Panc1 (cell line): ENCODE data around the gene PTTG1. TPM values are rescaled to one million over a fixed set of nuclear protein-coding genes. Genes with fewer than 3 reads are reported as not detected.

Experiments used
- ATAC-seq: fragments of 200-7000 bp; cut with Tn5 transposase; 2 replicates; pipeline ENCODE4 v1.9.1; 2020; ENCODE audit warnings: mild to moderate bottlenecking, moderate library complexity
- BruUV-seq: library from RNA; stranded (reverse); fragments of 400-500 nt; replicated peaks from 2 replicates; lab custom pipeline; 2021; lab: Mats Ljungman, UMichigan
- CTCF ChIA-PET: fragments of 300-600 bp; sonication (Branson Sonifier 250); formaldehyde crosslinking; loops from one replicate; lab custom pipeline; 2022; ENCODE audit warnings: antibody characterized with exemption; lab: Charles Lee
- POLR2A ChIA-PET: fragments of 300-600 bp; sonication (Branson Sonifier 250); formaldehyde crosslinking; loops from one replicate; lab custom pipeline; 2022; ENCODE audit warnings: antibody characterized with exemption; lab: Charles Lee
- DNase-seq: peaks from one replicate; pipeline ENCODE4 v3.0.0-alpha.2; 2010; ENCODE audit warnings: low read depth, low spot score
- H3K27ac ChIP-seq: 2 replicates; pipeline ENCODE4 v1.5.1; 2011; ENCODE audit warnings: mild to moderate bottlenecking, low read length, inconsistent platforms
- H3K27me3 ChIP-seq: fragments of 200-500 bp; sonication (Bioruptor generic); 2 replicates; pipeline ENCODE4 v1.6.0; 2014; ENCODE audit warnings: low read length, inconsistent platforms; ENCODE audit not compliant: control insufficient read depth, insufficient read depth
- H3K36me3 ChIP-seq: fragments of 200-500 bp; sonication (Bioruptor generic); 2 replicates; pipeline ENCODE4 v1.5.1; 2014; ENCODE audit warnings: inconsistent platforms, mild to moderate bottlenecking, low read length, moderate library complexity; ENCODE audit not compliant: control insufficient read depth, insufficient read depth
- H3K4me1 ChIP-seq: 2 replicates; pipeline ENCODE4 v1.5.1; 2011; ENCODE audit warnings: inconsistent platforms, mild to moderate bottlenecking, low read length, moderate library complexity; ENCODE audit not compliant: control insufficient read depth, insufficient read depth
- H3K4me3 ChIP-seq, 2 experiments: 2 replicates each; pipeline ENCODE4 v1.5.1; 2011 to 2012; ENCODE audit warnings: low read depth in 2 of 2, low read length in 2 of 2, mild to moderate bottlenecking in 2 of 2, inconsistent platforms in 1 of 2, moderate library complexity in 1 of 2
- H3K9me3 ChIP-seq: fragments of 200-500 bp; sonication (Bioruptor generic); 2 replicates; pipeline ENCODE4 v1.5.1; 2014; ENCODE audit warnings: low read depth, mild to moderate bottlenecking, inconsistent platforms, low read length, moderate library complexity; ENCODE audit not compliant: control insufficient read depth, insufficient read depth
- CTCF ChIP-seq: fragments of 450-650 bp; IDR thresholded peaks from 2 replicates; pipeline ENCODE4 v1.5.1; 2017; ENCODE audit warnings: mild to moderate bottlenecking
- POLR2AphosphoS5 ChIP-seq: IDR thresholded peaks from 2 replicates; pipeline ENCODE4 v1.6.1; 2012; ENCODE audit warnings: mild to moderate bottlenecking, low read depth, low read length, moderate library complexity
- REST ChIP-seq, 2 experiments: IDR thresholded peaks; 2 replicates each; pipeline ENCODE4 v1.6.1; 2011 to 2012; ENCODE audit warnings: low read depth in 2 of 2, control low read depth in 1 of 2, low read length in 1 of 2, mild to moderate bottlenecking in 1 of 2, moderate library complexity in 1 of 2; ENCODE audit not compliant: insufficient read depth in 1 of 2
- SIN3A ChIP-seq: IDR thresholded peaks from 2 replicates; pipeline ENCODE4 v1.6.1; 2012; ENCODE audit warnings: low read depth, mild to moderate bottlenecking, low read length, moderate library complexity, borderline replicate concordance; ENCODE audit not compliant: insufficient read depth
- TCF7L2 ChIP-seq: IDR thresholded peaks from 2 replicates; pipeline ENCODE4 v1.6.1; 2011; ENCODE audit warnings: mild to moderate bottlenecking, low read depth, low read length, inconsistent platforms
- in situ Hi-C: cut with HindIII; loops from 2 replicates; pipeline ENCODE4 v1.10.0; 2016; ENCODE audit warnings: low sequenced_read_pairs, low pct_unique_long_range_greater_than_20kb
- intact Hi-C: fragments of 100-400 bp; cut with micrococcal nuclease; formaldehyde crosslinking; loops from one replicate; pipeline ENCODE4 v1.10.0; 2022; ENCODE audit not compliant: unreplicated experiment
- total RNA-seq: library from RNA; stranded (reverse); gene quantifications from one replicate; pipeline ENCODE4 v1.2.1, GENCODE V29; 2021; ENCODE audit not compliant: unreplicated experiment

Gene PTTG1
- total RNA-seq, 1 experiment from 2014 or later: 171 TPM

GRCh38 chr5:160461378-160461777 lies 39.7 kb downstream of the PTTG1 start:
- DNase-seq (no peak), ATAC-seq (no peak)
- Histone ChIP-seq H3K36me3 (no peaks in the 10 kb centered on the region), H3K27ac (no peak overlapping the region), H3K4me3 (no peak overlapping the region), H3K27me3 (no peaks in the 10 kb centered on the region), H3K9me3 (no peaks in the 10 kb centered on the region), H3K4me1 (peaks cover 12% of the 10 kb centered on the region)
- intact Hi-C loops: no loop called here
- ChIA-PET POLR2A (no interaction called here), CTCF (no interaction called here)
- TF ChIP-seq CTCF: no peak
- TF ChIP-seq REST (IDR thresholded peaks at IDR 0.05; ENCODE audit: insufficient read depth in 1 of 2, low read depth in 2 of 2, low read length in 1 of 2): no peak
- in situ Hi-C loops: no loop called here
- BruUV-seq: no TSS peak

- intact Hi-C loops (no loop called here), in situ Hi-C loops (no loop called here)
- Histone ChIP-seq H3K9me3 (no peaks in the 10 kb centered on the region), H3K27me3 (no peaks in the 10 kb centered on the region), H3K4me3 (no peak overlapping the region), H3K36me3 (no peaks in the 10 kb centered on the region), H3K4me1 (peaks cover 20% of the 10 kb centered on the region), H3K27ac (no peak overlapping the region)
- no peak for DNase-seq
- ChIA-PET CTCF (no interaction called here), POLR2A (no interaction called here)
- BruUV-seq: no TSS peak
- TF ChIP-seq POLR2AphosphoS5: no peak
- no peak for TF ChIP-seq SIN3A
- no peak for ATAC-seq
Observed at GRCh38 chr5:160462167-160462566, 40.5 kb downstream of the PTTG1 start.

DNA sequence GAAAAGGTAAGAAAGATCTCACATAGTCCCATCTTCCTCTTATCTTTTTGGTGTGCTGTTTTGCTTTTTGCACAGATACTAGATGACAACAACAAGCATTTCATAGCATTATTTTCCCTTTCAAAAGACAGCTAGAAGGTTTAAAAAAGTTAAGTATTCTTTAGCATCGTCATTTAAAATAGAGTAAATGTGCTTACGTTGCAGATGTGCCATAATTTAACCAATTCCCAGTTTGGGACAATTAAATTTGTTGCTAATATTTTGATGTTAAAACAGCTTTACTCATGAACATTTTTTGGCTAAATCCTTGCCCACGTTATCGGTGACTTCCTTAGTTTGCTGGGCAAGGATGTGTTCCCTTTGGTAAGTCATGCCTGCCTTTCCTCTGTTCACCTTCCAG lies 41.6 kb downstream of the PTTG1 start:
- no peak for ATAC-seq
- no TSS peak for BruUV-seq
- intact Hi-C loops (no loop called here), in situ Hi-C loops (no loop called here)
- DNase-seq: no peak
- Histone ChIP-seq H3K9me3 (no peaks in the 10 kb centered on the region), H3K36me3 (no peaks in the 10 kb centered on the region), H3K27ac (no peak overlapping the region), H3K4me1 (peaks cover 26% of the 10 kb centered on the region), H3K27me3 (no peaks in the 10 kb centered on the region), H3K4me3 (no peak overlapping the region)
- CTCF ChIA-PET: interaction anchor here (0.8 kb wide), 1 partner anchor 24 kb away, joined by 3 read pairs; no protein-coding TSS in a partner anchor
- no peak for TF ChIP-seq POLR2AphosphoS5
- no peak for TF ChIP-seq CTCF
- no peak for TF ChIP-seq TCF7L2
- TF ChIP-seq REST (IDR thresholded peaks at IDR 0.05; ENCODE audit: insufficient read depth in 1 of 2, low read depth in 2 of 2, low read length in 1 of 2): no peak
- no peak for TF ChIP-seq SIN3A
- POLR2A ChIA-PET: no interaction called here
